HG02571 (cell line): ENCODE data around the gene WSCD1.

Source experiments
- ATAC-seq: cut with Tn5 transposase; IDR thresholded peaks from one replicate; pipeline ENCODE4 v1.9.1; 2021; ENCODE audit warnings: mild to moderate bottlenecking, moderate library complexity; ENCODE audit not compliant: unreplicated experiment

Gene WSCD1

DNA sequence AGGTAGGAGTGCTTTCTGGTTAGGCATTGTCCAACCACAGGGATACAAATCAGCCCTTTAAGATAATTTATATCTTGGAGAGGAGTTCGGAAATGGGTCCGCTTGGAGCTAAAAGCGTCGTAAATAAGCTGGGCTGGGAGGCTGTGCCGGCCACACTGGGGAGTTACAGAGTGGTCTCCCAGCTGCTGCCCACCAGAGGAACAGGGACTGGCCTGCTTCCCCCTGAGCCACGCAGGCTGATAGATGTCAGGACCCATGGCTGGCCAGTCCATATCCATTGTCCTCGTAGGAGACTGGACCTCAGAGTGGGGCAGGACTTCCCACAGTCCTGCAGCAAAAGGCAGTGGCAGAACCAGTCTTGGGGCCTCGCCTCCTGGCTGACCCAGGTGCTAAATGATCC is 12.6 kb upstream of the WSCD1 start:
- ATAC-seq: no peak

DNA sequence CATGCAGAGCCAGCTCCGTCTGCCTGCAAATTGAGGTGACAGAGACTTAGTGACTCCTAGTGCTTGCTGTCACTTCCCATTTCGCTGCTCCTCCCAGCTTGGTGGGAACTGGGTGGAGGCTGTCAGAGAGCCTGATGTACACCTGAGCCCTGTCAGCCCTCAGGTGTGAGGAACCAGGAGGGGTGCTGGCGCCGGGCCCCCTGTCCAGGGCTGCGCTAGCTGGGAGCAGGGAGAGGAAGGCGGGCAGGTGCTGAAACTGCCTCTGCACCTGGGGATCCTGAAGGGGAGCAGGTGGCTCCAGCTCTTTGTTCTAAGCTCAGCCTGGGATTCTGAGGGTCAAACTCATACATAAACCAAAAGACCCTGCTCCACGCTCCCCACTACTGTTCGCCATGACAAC is 10.8 kb upstream of the WSCD1 start:
- no peak for ATAC-seq

DNA sequence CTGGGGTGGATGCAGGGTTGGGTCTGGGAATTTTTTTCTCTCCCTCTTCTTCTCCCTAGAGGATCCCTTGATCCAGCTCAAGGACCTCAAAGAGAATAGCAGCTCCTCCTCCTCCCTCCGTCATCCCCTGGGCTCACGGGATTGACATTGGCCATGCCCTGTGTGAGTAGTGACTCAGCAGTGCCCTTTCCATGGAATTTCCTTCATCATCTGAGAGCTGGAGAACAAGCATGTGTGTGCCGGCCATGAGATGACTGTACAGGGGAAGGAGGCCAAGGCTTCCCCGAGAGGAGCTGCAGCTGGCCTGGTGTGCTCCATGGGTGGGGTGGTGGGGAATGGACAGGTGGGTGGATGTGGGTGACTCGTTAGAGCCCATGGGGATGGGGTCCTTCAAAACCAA is 8.9 kb upstream of the WSCD1 start:
- no peak for ATAC-seq

DNA sequence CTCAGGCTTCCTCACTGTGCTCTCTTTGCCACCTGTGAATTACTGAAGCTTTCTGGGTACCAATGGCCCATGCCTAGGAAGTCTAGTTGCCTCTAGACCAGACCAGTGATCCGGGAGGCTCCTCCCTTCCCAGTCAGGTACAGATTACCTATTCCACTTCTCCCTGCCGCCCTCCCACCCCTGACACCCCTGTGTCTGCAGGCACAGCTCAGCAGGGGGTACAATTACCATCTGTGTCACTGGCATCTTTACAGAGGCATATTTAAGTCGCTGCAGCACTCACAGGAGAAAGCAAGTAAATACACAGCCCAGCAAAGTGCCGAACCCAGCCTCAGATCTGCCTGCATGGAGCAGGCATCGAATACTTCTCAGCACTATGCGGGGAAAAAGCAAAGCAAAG is 5.3 kb upstream of the WSCD1 start:
- no peak for ATAC-seq

DNA sequence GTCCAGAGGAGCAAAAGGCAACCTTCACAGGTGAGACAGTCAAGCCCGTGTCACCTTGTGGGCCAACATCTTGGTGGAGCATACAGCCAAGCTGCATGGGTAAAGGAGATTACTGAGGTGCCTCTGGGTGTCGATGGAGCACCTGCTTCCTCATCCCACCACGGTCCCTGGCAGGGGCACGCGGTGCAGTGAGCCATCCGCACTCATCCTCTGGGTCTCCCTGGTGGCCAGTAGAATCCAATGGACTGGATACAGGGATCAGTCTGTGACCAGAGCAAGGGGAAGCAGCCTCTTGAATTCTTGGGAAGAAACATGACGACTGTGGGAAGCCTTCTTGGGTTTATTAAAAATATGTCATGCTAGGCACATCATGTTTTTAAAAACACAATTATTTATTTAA is 4.8 kb upstream of the WSCD1 start:
- ATAC-seq: no peak

DNA sequence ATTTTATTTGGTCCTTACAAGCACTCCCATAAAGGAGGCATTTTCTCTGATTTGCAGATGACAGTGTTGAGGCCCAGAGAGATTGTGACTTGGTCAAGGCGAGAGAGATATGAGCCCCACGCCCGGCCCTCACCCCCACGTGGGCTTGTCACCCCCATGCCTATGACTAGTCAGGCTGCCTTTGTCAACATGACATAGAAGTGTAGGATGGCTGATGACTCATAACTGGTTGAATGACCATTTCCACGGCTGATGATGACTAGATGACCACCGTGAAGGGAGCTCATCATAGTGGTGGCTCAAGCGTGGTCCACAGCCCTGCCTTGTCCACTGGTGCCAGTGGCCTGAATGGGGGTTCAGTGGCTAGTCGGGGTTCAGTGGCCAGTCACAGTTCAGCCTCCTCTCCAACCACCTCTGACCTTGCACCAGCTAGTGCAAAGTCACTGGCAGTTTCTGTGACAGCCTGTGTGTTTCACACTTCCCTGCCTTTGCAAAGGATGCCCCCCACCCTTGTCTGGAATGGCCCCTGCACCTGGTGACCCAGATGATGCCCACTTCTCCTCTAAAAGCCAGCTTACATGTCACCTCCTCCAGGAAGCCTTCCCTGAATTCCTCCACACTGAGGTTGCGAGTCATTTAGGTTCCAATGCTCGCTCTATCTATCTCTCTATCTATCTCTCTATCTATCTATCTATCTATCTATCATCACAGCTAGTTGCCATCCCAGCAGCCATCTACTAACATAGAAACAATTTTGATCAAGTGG is 3.8 kb upstream of the WSCD1 start:
- ATAC-seq: no peak

DNA sequence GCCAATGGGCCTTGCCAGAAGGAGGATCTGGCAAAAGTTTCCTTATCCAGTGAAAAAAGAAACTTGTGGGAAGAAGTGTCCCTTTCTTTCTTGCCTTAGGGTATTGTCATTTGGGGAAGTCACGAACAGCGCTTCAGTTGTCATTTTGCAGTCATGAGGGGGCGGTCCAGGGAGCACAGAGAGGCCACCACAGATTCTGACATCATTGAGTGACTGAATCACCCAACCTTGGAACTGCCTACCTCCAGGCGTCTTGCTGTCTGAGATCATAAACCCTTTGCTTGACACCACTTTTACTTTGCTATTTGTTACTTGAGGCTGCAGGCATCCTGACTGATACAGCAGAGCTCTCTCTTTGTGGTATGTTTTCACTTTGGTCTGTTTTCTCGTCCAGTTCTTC is 3.1 kb upstream of the WSCD1 start:
- no peak for ATAC-seq

DNA sequence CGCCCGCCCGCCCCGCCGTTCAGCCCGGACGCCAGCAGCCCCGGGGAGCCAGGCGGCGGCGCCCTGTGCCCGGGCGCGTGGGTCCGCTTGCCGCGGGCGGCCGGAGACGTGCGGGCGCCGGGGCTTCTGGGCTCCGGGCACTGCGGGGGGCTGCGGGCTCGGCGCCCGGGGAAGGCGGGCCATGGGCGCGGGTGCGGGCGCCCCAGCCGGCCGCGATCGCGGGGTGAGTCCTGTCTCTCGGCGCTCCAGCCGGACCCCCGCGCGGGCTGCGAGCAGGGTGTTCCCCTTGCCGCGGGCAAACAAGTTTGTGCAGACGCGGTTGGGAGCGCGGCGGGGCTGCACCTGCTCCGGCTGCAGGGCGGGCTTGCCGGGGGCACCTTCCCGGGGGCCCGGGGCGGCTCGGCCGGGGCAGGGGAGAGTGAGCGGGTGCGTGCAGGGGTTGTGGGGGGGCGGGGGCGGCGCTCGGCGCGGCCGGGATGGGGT is 292 bp downstream of the WSCD1 start:
- ATAC-seq: no peak

DNA sequence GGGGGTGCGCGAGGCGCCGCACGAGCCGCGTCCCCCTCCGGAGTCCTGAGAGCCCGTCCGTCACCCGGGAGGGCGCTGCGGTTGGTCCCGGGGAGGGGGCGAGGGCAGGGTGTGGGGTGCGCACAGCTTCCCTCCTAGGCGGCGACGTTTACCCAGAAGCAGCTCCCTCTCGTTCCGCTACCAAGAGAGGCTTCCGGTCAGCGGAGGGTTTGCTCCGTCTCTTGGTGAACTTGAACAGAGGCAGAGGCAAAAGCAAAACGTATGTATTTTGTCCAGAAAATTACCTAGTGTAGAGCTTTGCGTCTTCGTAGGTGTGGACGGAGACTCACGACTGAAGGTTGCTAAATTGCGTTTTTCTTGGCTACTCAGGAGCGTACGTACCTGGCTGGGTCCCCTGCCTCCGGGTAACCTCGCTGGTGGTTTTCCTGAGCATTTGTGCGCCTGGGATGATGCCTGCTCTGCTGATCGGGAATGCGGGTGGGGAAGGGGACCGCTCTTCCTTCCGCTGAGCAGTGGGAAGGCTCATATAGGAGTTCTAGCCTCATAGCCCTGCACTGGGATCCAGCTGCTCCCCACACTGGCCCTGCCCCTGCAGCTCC is 833 bp downstream of the WSCD1 start:
- ATAC-seq: no peak

DNA sequence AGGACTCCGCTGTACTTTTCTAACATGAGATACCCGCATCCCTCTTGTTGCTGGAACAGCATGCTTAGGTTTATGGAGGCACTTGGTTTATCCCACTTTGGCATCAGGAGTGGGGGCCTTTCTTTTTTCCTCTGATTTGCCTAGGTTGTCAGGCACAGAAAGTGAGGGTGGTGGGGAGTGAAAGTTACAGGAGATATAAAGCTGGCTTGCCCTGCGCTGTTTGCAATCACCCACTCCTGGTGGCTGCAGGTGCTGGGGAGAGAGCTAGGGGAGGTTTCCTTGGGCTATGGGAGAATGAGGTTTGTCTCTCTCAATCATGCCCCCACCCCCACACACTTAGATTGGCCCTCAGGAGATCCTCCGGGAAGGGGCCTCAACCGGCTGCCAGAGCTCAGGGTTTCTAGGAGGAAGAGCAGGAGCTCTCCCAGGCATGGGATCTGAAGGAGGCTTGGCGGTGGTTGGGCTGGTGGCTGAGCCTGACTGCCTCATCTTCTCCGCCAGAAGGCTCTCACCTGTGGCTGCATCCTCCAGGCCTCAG is 1.4 kb downstream of the WSCD1 start:
- no peak for ATAC-seq

DNA sequence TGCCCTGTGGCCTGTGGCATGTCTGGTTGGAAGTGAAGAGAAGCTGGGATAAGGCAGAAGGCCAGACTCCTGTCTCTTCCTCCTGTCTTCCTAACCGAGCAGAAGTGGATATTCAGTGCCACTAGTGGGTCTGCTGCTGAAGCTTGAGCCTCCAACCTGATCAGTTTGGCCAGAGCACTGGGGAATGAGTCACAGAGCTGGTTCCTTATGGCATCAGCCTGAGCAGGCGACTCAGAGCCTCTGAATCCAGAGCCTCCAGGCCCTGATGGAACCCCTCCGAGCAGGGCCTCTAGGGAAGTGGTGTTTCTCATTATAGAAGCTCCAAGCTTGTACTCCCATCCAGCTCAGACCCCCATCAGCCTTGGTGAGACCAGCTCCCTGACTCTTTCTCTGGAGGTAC is 2.0 kb downstream of the WSCD1 start:
- no peak for ATAC-seq

DNA sequence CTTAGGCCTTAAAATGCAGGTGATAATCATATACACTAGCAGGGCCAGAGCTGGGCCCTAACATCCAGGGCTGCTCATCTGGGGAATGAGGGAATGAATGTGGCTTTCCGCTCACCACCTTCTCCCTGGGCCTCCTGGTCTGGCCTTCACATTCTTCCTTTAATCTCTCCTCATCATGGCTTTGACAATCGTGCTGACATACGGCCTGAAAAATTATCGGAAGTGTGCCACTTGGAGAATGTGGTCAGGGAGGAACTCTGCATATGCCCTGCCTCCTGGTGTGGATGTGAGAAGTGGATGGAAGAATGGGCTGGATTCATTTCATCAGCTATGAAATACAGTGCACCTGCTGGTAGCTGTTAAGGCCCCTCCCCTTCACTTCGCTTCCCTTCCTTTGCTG is 2.4 kb downstream of the WSCD1 start:
- no peak for ATAC-seq

DNA sequence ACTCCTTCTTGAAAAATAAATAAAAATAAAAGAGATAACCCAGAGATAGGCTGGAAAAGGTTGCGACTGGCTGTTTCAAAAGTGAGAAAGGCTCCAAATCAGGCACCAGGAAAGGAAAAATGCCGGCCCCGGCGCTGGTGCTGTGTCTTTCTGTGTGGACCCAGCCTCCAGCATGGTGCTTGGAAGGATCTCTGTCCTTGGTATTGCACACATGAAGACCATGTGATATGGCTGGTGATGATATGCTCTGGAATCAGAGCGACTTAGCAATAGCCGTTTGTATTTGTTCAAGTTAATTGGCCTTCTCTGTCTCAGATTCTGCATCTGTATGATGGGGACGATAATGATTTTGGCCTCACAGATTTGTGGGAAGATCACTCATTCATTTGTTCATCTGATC is 3.4 kb downstream of the WSCD1 start:
- no peak for ATAC-seq

DNA sequence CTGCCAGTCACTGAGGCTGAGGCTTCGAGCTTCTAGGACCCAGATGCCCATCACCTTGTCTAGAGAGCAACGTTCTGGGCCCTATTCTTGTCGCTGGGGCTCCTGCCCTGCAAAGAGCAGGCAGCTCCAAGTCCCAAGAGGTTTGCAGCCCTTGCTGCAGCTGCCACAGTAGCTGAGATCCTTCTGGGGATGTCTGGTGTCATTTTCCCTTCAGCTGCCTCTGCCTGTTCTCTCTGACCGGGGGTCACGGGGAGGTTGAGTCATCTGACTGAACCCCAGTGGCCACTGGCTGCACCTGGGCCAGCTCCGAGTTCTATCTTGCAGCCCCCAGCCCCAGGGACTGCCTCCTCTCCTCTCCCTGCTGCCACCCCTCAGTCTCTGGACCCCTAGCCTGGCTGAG is 4.9 kb downstream of the WSCD1 start:
- no peak for ATAC-seq

DNA sequence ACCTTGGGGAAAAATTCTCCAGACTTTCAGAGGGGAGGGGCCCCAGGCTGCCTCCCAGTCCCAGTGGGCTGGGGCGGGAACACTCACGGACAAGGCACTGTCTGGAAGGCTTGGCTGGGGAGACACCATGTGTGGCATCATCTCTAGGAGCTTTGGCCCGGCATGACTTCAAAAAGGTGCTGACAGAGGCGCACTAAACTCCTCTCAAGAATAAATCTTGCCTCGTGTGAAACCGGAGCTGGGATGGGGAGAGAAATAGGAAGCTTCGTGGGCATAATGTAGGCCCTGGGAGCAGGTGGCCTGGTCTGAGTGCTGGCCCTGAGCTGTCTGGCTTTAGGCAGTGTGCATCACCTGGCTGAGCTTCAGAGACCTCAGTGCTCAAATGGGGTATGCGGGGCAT is 5.7 kb downstream of the WSCD1 start:
- ATAC-seq: no peak

DNA sequence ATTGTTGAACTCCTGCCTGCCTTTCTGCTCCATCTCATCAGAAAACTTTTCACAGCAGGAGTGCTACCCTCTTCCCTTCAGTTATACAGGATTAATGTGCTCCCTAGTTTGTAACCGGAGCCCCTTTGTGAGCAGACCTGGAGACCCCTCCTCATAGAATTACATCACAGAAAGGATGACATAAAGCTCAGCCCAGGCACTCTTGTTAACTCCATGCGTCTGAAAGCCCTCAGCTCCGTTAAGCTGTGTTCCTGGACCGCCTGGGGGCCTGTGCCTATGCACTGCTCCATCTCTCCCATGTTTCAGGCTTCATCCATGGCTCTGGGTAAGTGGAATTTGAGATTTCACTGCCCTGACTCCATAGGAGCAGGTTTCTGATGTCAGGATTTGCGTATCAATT is 7.6 kb downstream of the WSCD1 start:
- ATAC-seq: no peak

DNA sequence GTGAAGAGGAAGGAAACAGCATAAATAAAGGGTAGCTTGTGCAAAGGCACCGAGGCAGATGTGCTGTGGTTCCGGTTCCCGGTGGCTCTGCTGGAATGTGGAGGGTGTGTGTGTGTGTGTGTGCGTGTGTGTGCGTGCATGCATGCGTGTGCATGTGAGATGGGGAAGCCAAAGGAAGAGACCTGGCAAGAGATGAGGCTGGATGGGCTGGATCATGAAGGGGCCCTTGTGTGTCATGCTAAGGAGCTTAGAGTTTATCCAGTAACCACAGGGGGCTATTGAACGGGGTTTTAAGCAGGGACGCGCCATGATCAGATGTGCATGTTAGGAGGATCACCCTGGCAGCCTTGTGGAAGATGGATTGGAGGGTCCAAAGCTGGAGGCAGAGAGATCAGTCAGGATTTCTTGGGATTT is 8.3 kb downstream of the WSCD1 start:
- no peak for ATAC-seq

DNA sequence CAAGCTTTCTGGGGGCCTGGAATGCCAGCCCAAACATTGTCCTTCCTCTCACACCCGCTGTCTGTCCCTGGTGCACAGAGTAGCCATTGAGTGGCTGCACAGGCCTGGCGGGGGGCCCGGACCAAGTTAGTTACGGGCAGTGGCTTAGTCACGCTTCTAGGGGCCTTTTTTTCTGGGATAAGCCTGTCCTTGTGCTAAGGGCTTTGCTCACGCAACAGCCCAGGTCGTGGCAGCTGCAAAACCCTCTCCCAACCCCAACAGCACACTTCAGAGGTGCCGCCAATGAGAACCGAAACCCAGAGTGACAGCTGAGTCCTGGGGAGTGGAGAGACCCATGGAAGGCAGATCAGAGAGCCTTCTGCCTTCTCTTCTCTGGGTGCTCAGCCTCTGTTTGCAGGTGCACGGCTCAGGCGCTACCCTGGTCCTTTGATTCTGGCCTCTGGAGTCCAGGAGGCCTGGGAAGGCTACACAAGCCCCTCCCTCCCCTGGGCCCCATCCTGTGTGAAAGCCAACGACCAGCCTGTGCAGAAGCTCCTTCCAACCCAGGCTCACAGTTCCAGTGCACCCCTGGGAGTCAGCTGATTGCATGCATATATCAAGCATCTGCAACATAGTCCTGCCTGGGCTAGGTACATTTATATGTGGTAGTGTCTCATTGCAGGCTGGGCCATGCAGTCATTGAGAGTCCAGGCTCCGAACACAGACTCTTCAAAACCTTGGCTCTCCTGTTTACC is 9.1 kb downstream of the WSCD1 start:
- ATAC-seq: no peak

DNA sequence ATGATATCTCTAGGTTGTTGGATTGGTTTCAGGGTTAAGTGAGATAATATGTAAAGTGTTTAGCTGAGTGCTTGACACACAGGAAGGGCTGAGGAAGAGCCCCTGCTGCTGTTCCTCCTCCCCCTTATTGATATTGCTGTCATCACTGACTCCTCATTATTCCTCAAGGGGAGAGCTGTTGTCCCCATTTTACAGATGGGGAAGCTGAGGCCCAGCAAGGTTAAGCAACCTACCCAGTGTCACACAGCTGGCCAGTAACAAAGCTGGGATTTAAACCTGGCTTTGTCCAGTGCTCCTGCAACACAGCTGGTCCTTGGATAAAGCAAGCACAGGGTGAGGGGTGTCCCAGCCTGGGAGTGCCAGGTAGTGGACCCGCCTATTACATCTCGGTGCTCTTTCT is 9.8 kb downstream of the WSCD1 start:
- no peak for ATAC-seq

DNA sequence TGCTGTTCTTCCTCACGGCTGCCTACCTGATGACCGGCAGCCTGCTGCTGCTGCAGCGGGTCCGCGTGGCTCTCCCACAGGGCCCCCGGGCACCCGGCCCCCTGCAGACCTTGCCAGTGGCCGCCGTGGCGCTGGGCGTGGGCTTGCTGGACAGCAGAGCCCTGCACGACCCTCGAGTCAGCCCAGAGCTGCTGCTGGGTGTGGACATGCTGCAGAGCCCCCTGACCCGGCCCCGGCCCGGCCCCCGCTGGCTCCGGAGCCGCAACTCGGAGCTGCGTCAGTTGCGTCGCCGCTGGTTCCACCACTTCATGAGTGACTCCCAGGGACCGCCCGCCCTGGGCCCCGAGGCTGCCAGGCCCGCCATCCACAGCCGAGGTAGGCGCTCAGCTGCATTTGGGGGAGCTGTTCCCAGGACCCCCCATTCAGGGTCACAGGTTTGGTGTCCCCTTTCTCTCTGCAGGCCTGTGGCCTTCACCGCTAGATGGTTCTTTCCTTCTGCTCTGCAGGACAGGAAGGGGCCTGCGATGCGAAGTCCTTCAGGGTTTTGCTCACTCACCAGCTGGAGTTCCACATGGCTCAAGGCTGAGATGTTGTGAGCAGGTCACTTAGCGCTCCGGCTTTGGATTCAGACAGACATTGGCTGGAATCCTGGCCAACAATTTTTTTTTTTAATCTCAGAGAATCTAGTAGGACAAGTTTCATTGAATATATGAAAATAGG is 10.7 kb downstream of the WSCD1 start:
- no peak for ATAC-seq

DNA sequence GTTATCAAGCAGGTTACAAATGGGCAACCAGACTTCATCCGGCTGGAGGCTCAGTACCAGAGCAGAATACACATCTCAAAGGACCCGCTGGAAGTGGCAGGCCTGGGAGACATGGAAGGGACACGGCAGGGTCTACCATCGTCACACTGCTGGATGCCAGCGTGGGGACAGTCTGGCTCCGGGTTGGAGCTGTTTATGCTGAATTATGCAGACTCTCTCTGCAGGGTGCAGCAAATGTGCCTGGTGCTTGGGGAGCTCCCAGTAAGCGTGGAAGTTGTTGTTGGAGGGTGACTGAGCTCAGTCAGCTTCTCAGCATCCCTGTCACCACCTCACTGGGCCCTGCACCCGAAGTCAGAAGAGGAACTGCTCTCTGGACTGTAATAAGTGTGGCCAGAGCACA is 12.2 kb downstream of the WSCD1 start:
- ATAC-seq: no peak
